Liver (tissue), 9 donors: ENCODE results near the gene UGT1A10. TPM values are rescaled to one million over a fixed set of nuclear protein-coding genes. Genes with fewer than 3 reads are reported as not detected.
A peak's percentile ranks its signal among the peaks of the same experiment; 100 is the strongest.

Source experiments
- DNase-seq: peaks from one replicate; pipeline ENCODE4 v3.0.0-alpha.2; 2017; ENCODE audit warnings: low spot score
- H3K27ac ChIP-seq, 2 donors: one replicate each; pipeline ENCODE4 v1.7.0; 2013; ENCODE audit warnings: inconsistent platforms in 2 of 2, low read length in 2 of 2, control low read depth in 1 of 2, low read depth in 1 of 2, mild to moderate bottlenecking in 1 of 2
- H3K27me3 ChIP-seq, 4 donors: one replicate each; pipeline versions ENCODE4 v1.6.1 to v1.7.0; 2013; ENCODE audit warnings: low read length in 3 of 4, inconsistent platforms in 1 of 4, mild to moderate bottlenecking in 1 of 4, moderate library complexity in 1 of 4; ENCODE audit not compliant: control insufficient read depth in 4 of 4, insufficient read depth in 4 of 4
- H3K36me3 ChIP-seq, 4 donors: one replicate each; pipeline versions ENCODE4 v1.6.1 to v1.7.0; 2013; ENCODE audit warnings: low read length in 3 of 4, mild to moderate bottlenecking in 3 of 4, low read depth in 1 of 4, moderate library complexity in 1 of 4; ENCODE audit not compliant: control insufficient read depth in 4 of 4, insufficient read depth in 3 of 4
- H3K4me1 ChIP-seq, 4 donors: one replicate each; pipeline versions ENCODE4 v1.6.1 to v1.7.0; 2013; ENCODE audit warnings: low read length in 3 of 4, mild to moderate bottlenecking in 3 of 4, moderate library complexity in 1 of 4; ENCODE audit not compliant: control insufficient read depth in 4 of 4, insufficient read depth in 4 of 4
- H3K4me3 ChIP-seq, 3 donors: one replicate each; pipeline versions ENCODE4 v1.6.1 to v1.7.0; 2013; ENCODE audit warnings: low read length in 3 of 3, control low read depth in 1 of 3, low read depth in 1 of 3, mild to moderate bottlenecking in 1 of 3
- H3K9ac ChIP-seq, 2 donors: one replicate each; pipeline ENCODE4 v1.7.0; 2013; ENCODE audit warnings: low read length in 2 of 2, mild to moderate bottlenecking in 2 of 2, moderate library complexity in 2 of 2, control low read depth in 1 of 2, low read depth in 1 of 2
- H3K9me3 ChIP-seq, 4 donors: one replicate each; pipeline versions ENCODE4 v1.6.1 to v1.7.0; 2013; ENCODE audit warnings: low read length in 3 of 4; ENCODE audit not compliant: control insufficient read depth in 4 of 4
- ATF3 ChIP-seq: IDR thresholded peaks from 2 replicates; pipeline ENCODE4 v1.6.1; 2016; ENCODE audit warnings: antibody characterized with exemption
- CTCF ChIP-seq: fragments of 150-350 bp; IDR thresholded peaks from 2 replicates; pipeline ENCODE4 v1.5.1; 2017; ENCODE audit warnings: improper control_type of control experiment, low read depth, low read length; ENCODE audit not compliant: missing input control
- EGR1 ChIP-seq, 2 donors: IDR thresholded peaks; 2 replicates each; pipeline ENCODE4 v1.6.1; 2016 to 2018; ENCODE audit warnings: antibody characterized with exemption in 2 of 2, low read depth in 2 of 2
- FOXA1 ChIP-seq: IDR thresholded peaks from 2 replicates; pipeline ENCODE4 v1.6.1; 2016; ENCODE audit warnings: antibody characterized with exemption
- FOXA2 ChIP-seq: IDR thresholded peaks from 2 replicates; pipeline ENCODE4 v1.6.1; 2016; ENCODE audit warnings: antibody characterized with exemption
- GABPA ChIP-seq, 2 donors: IDR thresholded peaks in 1 of 2; conservative IDR thresholded peaks in 1 of 2; 2 replicates each; pipeline ENCODE4 v1.6.1; 2016; ENCODE audit warnings: antibody characterized with exemption in 2 of 2, mild to moderate bottlenecking in 1 of 2, moderate library complexity in 1 of 2
- HNF4A ChIP-seq, 2 donors: conservative IDR thresholded peaks; 2 replicates each; pipeline ENCODE4 v1.6.1; 2016; ENCODE audit warnings: antibody characterized with exemption in 2 of 2, mild to moderate bottlenecking in 2 of 2
- HNF4G ChIP-seq: IDR thresholded peaks from 2 replicates; pipeline ENCODE4 v1.6.1; 2016; ENCODE audit warnings: antibody characterized with exemption
- JUND ChIP-seq, 2 donors: IDR thresholded peaks; 2 replicates each; pipeline ENCODE4 v1.6.1; 2016; ENCODE audit warnings: antibody characterized with exemption in 2 of 2
- NR2F2 ChIP-seq: IDR thresholded peaks from 2 replicates; pipeline ENCODE4 v1.6.1; 2016; ENCODE audit warnings: antibody characterized with exemption
- RAD21 ChIP-seq, 2 donors: IDR thresholded peaks; 2 replicates each; pipeline ENCODE4 v1.6.1; 2016; ENCODE audit warnings: antibody characterized with exemption in 2 of 2, mild to moderate bottlenecking in 2 of 2
- RXRA ChIP-seq, 2 donors: IDR thresholded peaks; 2 replicates each; pipeline ENCODE4 v1.6.1; 2017 to 2018; ENCODE audit warnings: antibody characterized with exemption in 2 of 2, mild to moderate bottlenecking in 1 of 2
- SP1 ChIP-seq: IDR thresholded peaks from 2 replicates; pipeline ENCODE4 v1.6.1; 2018; ENCODE audit warnings: antibody characterized with exemption, mild to moderate bottlenecking
- TAF1 ChIP-seq: conservative IDR thresholded peaks from 2 replicates; pipeline ENCODE4 v1.6.1; 2016; ENCODE audit warnings: antibody characterized with exemption, mild to moderate bottlenecking
- YY1 ChIP-seq: IDR thresholded peaks from 2 replicates; pipeline ENCODE4 v1.6.1; 2016; ENCODE audit warnings: antibody characterized with exemption, mild to moderate bottlenecking
- WGBS: extraction: QIAGEN DNeasy Blood & Tissue Kit; methylation state at CpG from one replicate; pipeline ENCODE4 v1.1.7; 2013; 5-methylcytosine and 5-hydroxymethylcytosine counted together
- polyA plus RNA-seq, 2 donors: library from polyadenylated mRNA; stranded (reverse) in 1 of 2; unstranded in 1 of 2; fragments of 200-250 nt in 1 of 2; fragments of >200 nt in 1 of 2; fragmentation: Nextera tagmentation in 1 of 2; extraction: Ambion mirVana in 1 of 2; gene quantifications; one replicate each; pipeline versions ENCODE4 v1.2.1 to v1.2.3, GENCODE V29; 2013 to 2015
- total RNA-seq, 2 donors: library from RNA; depleted of rRNA; stranded (reverse); fragments of >200 nt; gene quantifications; one replicate each; pipeline ENCODE4 v1.2.3, GENCODE V29; 2014
- TF ChIP-seq, protein P1 (sequence below): IDR thresholded peaks from 2 replicates; pipeline ENCODE4 v1.6.1; 2016; ENCODE audit warnings: antibody characterized with exemption, mild to moderate bottlenecking
- TF ChIP-seq, protein P2 (sequence below): IDR thresholded peaks from 2 replicates; pipeline ENCODE4 v1.6.1; 2016; ENCODE audit warnings: antibody characterized with exemption
- TF ChIP-seq, protein P3 (sequence below): IDR thresholded peaks from 2 replicates; pipeline ENCODE4 v1.6.1; 2016; ENCODE audit warnings: antibody characterized with exemption
- donor health status: healthy.
- donor health status: healthy.
- donor health status: healthy.
- donor health status: healthy.
- donor health status: healthy.

The UGT1A10 gene
- total and polyA plus RNA-seq, 4 donors = 0.08 TPM; not detected in 2

DNA sequence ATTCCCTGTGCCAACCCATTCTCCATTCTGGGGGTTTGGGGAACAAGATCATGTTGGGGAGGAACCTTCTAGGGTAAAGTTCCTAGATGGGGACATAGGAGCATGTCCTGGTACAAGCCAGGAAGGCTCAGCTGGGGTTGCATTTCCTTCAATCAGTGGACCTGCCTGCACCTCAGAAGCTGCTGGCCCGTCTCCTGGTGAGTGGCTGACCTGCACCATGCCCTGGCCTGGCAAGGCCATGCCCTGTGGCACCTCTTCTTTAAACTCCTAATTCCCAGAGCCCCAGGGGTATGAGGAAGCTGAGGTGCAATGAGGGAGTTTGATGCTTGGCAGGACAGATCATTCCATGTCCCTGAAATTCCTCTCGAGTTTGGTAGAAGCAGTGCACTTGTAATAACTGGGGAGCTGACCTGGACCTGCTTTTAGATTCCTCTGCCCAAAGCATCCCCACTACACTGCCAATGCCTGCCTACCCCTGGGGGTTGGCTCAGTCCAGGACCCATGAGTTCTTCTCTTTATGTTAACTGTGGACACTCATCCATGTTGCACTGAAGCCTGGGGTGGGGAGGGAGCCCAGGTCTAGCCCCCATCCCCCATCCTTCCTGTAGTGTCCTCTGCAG is 167.2 kb downstream of the UGT1A10 start:
- Histone ChIP-seq H3K4me1 (no peaks in the 10 kb centered on the region), H3K27ac (no peak overlapping the region), H3K36me3 (no peaks in the 10 kb centered on the region), H3K9ac (no peak overlapping the region), H3K4me3 (no peak overlapping the region), H3K27me3 (no peaks in the 10 kb centered on the region), H3K9me3 (no peaks in the 10 kb centered on the region)
- 75% methylated on average over 2 of the region's 2 CpGs for WGBS
- peak; percentile 9 for DNase-seq
- TF ChIP-seq SP1 = no peak
- no peak for TF ChIP-seq ATF3
- TF ChIP-seq NR2F2 = no peak
- TF ChIP-seq HNF4A (conservative IDR thresholded peaks at IDR 0.05) = no peak
- TF ChIP-seq HNF4G = no peak
- no peak for TF ChIP-seq FOXA1
- no peak for TF ChIP-seq RXRA (IDR thresholded peaks at IDR 0.05)
- no peak for TF ChIP-seq EGR1 (IDR thresholded peaks at IDR 0.05; ENCODE audit: low read depth in 2 of 2)
- no peak for TF ChIP-seq JUND (IDR thresholded peaks at IDR 0.05)
- TF ChIP-seq, protein P1, sequence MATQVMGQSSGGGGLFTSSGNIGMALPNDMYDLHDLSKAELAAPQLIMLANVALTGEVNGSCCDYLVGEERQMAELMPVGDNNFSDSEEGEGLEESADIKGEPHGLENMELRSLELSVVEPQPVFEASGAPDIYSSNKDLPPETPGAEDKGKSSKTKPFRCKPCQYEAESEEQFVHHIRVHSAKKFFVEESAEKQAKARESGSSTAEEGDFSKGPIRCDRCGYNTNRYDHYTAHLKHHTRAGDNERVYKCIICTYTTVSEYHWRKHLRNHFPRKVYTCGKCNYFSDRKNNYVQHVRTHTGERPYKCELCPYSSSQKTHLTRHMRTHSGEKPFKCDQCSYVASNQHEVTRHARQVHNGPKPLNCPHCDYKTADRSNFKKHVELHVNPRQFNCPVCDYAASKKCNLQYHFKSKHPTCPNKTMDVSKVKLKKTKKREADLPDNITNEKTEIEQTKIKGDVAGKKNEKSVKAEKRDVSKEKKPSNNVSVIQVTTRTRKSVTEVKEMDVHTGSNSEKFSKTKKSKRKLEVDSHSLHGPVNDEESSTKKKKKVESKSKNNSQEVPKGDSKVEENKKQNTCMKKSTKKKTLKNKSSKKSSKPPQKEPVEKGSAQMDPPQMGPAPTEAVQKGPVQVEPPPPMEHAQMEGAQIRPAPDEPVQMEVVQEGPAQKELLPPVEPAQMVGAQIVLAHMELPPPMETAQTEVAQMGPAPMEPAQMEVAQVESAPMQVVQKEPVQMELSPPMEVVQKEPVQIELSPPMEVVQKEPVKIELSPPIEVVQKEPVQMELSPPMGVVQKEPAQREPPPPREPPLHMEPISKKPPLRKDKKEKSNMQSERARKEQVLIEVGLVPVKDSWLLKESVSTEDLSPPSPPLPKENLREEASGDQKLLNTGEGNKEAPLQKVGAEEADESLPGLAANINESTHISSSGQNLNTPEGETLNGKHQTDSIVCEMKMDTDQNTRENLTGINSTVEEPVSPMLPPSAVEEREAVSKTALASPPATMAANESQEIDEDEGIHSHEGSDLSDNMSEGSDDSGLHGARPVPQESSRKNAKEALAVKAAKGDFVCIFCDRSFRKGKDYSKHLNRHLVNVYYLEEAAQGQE = no peak
- TF ChIP-seq TAF1 = no peak
- no peak for TF ChIP-seq YY1
- TF ChIP-seq GABPA (IDR thresholded peaks at IDR 0.05 in 1 of 2, conservative IDR thresholded peaks at IDR 0.05 in 1 of 2) = no peak
- no peak for TF ChIP-seq CTCF
- TF ChIP-seq, protein P2, sequence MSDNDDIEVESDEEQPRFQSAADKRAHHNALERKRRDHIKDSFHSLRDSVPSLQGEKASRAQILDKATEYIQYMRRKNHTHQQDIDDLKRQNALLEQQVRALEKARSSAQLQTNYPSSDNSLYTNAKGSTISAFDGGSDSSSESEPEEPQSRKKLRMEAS = no peak
- TF ChIP-seq RAD21 (IDR thresholded peaks at IDR 0.05) = no peak
- TF ChIP-seq, protein P3, sequence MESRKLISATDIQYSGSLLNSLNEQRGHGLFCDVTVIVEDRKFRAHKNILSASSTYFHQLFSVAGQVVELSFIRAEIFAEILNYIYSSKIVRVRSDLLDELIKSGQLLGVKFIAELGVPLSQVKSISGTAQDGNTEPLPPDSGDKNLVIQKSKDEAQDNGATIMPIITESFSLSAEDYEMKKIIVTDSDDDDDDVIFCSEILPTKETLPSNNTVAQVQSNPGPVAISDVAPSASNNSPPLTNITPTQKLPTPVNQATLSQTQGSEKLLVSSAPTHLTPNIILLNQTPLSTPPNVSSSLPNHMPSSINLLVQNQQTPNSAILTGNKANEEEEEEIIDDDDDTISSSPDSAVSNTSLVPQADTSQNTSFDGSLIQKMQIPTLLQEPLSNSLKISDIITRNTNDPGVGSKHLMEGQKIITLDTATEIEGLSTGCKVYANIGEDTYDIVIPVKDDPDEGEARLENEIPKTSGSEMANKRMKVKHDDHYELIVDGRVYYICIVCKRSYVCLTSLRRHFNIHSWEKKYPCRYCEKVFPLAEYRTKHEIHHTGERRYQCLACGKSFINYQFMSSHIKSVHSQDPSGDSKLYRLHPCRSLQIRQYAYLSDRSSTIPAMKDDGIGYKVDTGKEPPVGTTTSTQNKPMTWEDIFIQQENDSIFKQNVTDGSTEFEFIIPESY = no peak
- TF ChIP-seq FOXA2 = no peak
